Right lobe of liver (tissue), 6 donors: Measurements from ENCODE around the gene SLC37A4. TPM values are rescaled to one million over a fixed set of nuclear protein-coding genes. Genes with fewer than 3 reads are reported as not detected.

Experiments used
- ATAC-seq, 4 donors: fragments of 200-7000 bp; cut with Tn5 transposase; one replicate each; pipeline ENCODE4 v1.9.1; 2020; ENCODE audit warnings: mild to moderate bottlenecking in 4 of 4, moderate library complexity in 4 of 4
- DNase-seq, 3 donors: peaks; one replicate each; pipeline ENCODE4 v3.0.0-alpha.2; 2020
- H3K27ac ChIP-seq, 3 donors: fragments of 200-600 bp; one replicate each; pipeline ENCODE4 v1.8.0; 2022
- H3K27me3 ChIP-seq, 2 donors: fragments of 200-600 bp; one replicate each; pipeline ENCODE4 v1.8.0; 2022
- H3K36me3 ChIP-seq, 4 donors: fragments of 200-600 bp; sonication (generic) in 1 of 4; one replicate each; pipeline versions ENCODE4 v1.5.1 to v1.8.0; 2017 to 2022; ENCODE audit warnings: control low read depth in 1 of 4
- H3K4me1 ChIP-seq, 4 donors: fragments of 200-600 bp; sonication (generic) in 1 of 4; one replicate each; pipeline versions ENCODE4 v1.5.1 to v1.8.0; 2017 to 2022; ENCODE audit warnings: control low read depth in 1 of 4
- H3K4me3 ChIP-seq, 3 donors: fragments of 200-600 bp; one replicate each; pipeline ENCODE4 v1.8.0; 2022
- H3K9me3 ChIP-seq, 4 donors: fragments of 200-600 bp; sonication (generic) in 1 of 4; one replicate each; pipeline versions ENCODE4 v1.5.1 to v1.8.0; 2017 to 2022; ENCODE audit warnings: control low read depth in 1 of 4
- CTCF ChIP-seq, 4 donors: fragments of 200-600 bp in 3 of 4; fragments of 450-650 bp in 1 of 4; IDR thresholded peaks; one replicate each; pipeline versions ENCODE4 v1.5.1 to v1.8.0; 2016 to 2022; ENCODE audit warnings: antibody characterized with exemption in 4 of 4, mild to moderate bottlenecking in 2 of 4
- POLR2A ChIP-seq: fragments of 450-650 bp; IDR thresholded peaks from one replicate; pipeline ENCODE4 v1.6.1; 2017; ENCODE audit warnings: antibody characterized with exemption, mild to moderate bottlenecking
- WGBS: methylation state at CpG from one replicate; pipeline ENCODE4 v1.1.6; 2018; ENCODE audit warnings: low coverage, low lambda C conversion rate; ENCODE audit not compliant: insufficient coverage; ENCODE audit errors: missing lambda C conversion rate; 5-methylcytosine and 5-hydroxymethylcytosine counted together
- intact Hi-C, 2 donors: fragments of 100-400 bp; cut with DNase I; formaldehyde crosslinking; loops; one replicate each; pipeline versions ENCODE4 v1.11.2 to v1.14.1; 2022
- total RNA-seq, 6 experiments: library from RNA; depleted of rRNA in 2 of 6; stranded (reverse); fragments of >200 nt in 2 of 6; fragmentation: NEBNext Ultra II Directional in 3 of 6; extraction: Animal tissue kit (Norgen Biotek cat#: 25700) in 3 of 6; gene quantifications; one replicate each; pipeline versions ENCODE4 v1.1.0 to v1.2.4, GENCODE V29; 2016 to 2023
- donor health status: DM: no; HTN: yes; CAD: no.
- donor health status: DM: no; HTN: no; CAD: no.
- donor health status: DM: no; HTN: no; CAD: no.
- donor health status: DM: no; HTN: yes; CAD: no.
- donor health status: DM: no; HTN: yes; CAD: no.

The SLC37A4 gene
- total RNA-seq, 6 experiments from 2014 or later = 78.5 to 177 (median 147) TPM

- ATAC-seq = peak in 2 of 4 donors; percentile 0 to 1
- Histone ChIP-seq H3K4me3 (peak overlapping the region; percentile 95 to 99 (median 98)), H3K27me3 (no peaks in the 10 kb centered on the region), H3K4me1 (peaks cover 0 to 19% (median 3%) of the 10 kb centered on the region in 4 donors), H3K27ac (peak overlapping the region; percentile 47 to 83 (median 58)), H3K9me3 (no peaks in the 10 kb centered on the region), H3K36me3 (peaks cover 10 to 37% (median 25%) of the 10 kb centered on the region in 4 donors)
- TF ChIP-seq POLR2A (no peak), CTCF (IDR thresholded peaks at IDR 0.05) (no peak)
- DNase-seq = peak in 2 of 3 donors; percentile 50 to 63
- intact Hi-C loops = no loop called here
- WGBS = 0% methylated on average over 10 of the region's 48 CpGs
Measured at GRCh38 chr11:119056421-119056999, 25.8 kb upstream of the SLC37A4 start.

GRCh38 chr11:119055901-119056300 lies 25.2 kb upstream of the SLC37A4 start:
- intact Hi-C loops = no loop called here
- no peak for DNase-seq
- Histone ChIP-seq H3K9me3 (no peaks in the 10 kb centered on the region), H3K36me3 (peaks cover 10 to 43% (median 28%) of the 10 kb centered on the region in 4 donors), H3K27me3 (no peaks in the 10 kb centered on the region), H3K27ac (no peak overlapping the region), H3K4me1 (peaks cover 0 to 19% (median 3%) of the 10 kb centered on the region in 4 donors), H3K4me3 (peak overlapping the region; percentile 95 to 99 (median 98))
- TF ChIP-seq CTCF (IDR thresholded peaks at IDR 0.05) (no peak), POLR2A (no peak)
- ATAC-seq = no peak
- 17% methylated on average over 5 of the region's 6 CpGs for WGBS

- H3K27ac ChIP-seq = no peak overlapping the region
- 70% methylated on average over 2 of the region's 10 CpGs for WGBS
- TF ChIP-seq CTCF (IDR thresholded peaks at IDR 0.05) (no peak), POLR2A (no peak)
- H3K4me3 ChIP-seq = no peak overlapping the region
- H3K4me1 ChIP-seq = peaks cover 0 to 19% (median 3%) of the 10 kb centered on the region in 4 donors
- intact Hi-C loops = no loop called here
- ATAC-seq (no peak), DNase-seq (no peak)
- peaks cover 12 to 57% (median 40%) of the 10 kb centered on the region in 4 donors for H3K36me3 ChIP-seq
- H3K27me3 ChIP-seq = no peaks in the 10 kb centered on the region
- H3K9me3 ChIP-seq = no peaks in the 10 kb centered on the region
Measured at GRCh38 chr11:119054418-119054817, 23.7 kb upstream of the SLC37A4 start.

- DNase-seq (no peak), ATAC-seq (no peak)
- peaks cover 21 to 79% (median 54%) of the 10 kb centered on the region in 4 donors for H3K36me3 ChIP-seq
- no peak overlapping the region for H3K4me3 ChIP-seq
- intact Hi-C loops = no loop called here
- TF ChIP-seq CTCF (IDR thresholded peaks at IDR 0.05) (no peak), POLR2A (no peak)
- no peak overlapping the region for H3K27ac ChIP-seq
- no peaks in the 10 kb centered on the region for H3K27me3 ChIP-seq
- WGBS = 95% methylated on average over 18 of the region's 23 CpGs
- peaks cover 0 to 12% (median 0%) of the 10 kb centered on the region in 4 donors for H3K4me1 ChIP-seq
- H3K9me3 ChIP-seq = no peaks in the 10 kb centered on the region
Measured at GRCh38 chr11:119052163-119052814, 21.6 kb upstream of the SLC37A4 start.
